Astrocyte (in vitro differentiated cells and primary cell): ENCODE data around the gene EIF5A. TPM values are rescaled to one million over a fixed set of nuclear protein-coding genes. Genes with fewer than 3 reads are reported as not detected.

Experiments
- total RNA-seq: library from RNA; stranded (reverse); gene quantifications from 2 replicates; pipeline ENCODE4 v1.2.1, GENCODE V29; 2021

The EIF5A gene
- total RNA-seq, 1 donor from 2014 or later: 915 TPM

Other genes with a start within 250 kb of the EIF5A start
- gene CLEC10A, start 227.4 kb upstream of the EIF5A start, total RNA-seq: not detected in 2 replicates
- not detected in 2 replicates for gene ASGR2, start 192.8 kb upstream of the EIF5A start, total RNA-seq
- gene ASGR1, start 128.3 kb upstream of the EIF5A start, total RNA-seq: 3.6 and 5.0 TPM in 2 replicates
- 45.6 and 48.0 TPM in 2 replicates for gene DLG4, start 87.8 kb upstream of the EIF5A start, total RNA-seq
- 354 and 399 TPM in 2 replicates for gene ACADVL, start 87.7 kb upstream of the EIF5A start, total RNA-seq
- 30.2 and 34.4 TPM in 2 replicates for gene DVL2, start 73.1 kb upstream of the EIF5A start, total RNA-seq
- gene PHF23, start 68.2 kb upstream of the EIF5A start, total RNA-seq: 78.0 and 89.5 TPM in 2 replicates
- gene GABARAP, start 65.2 kb upstream of the EIF5A start, total RNA-seq: 434 and 454 TPM in 2 replicates
- gene CTDNEP1, start 55.9 kb upstream of the EIF5A start, total RNA-seq: 102 and 103 TPM in 2 replicates
- gene ELP5, start 55.4 kb upstream of the EIF5A start, total RNA-seq: 24.9 and 25.4 TPM in 2 replicates
- 4.6 and 10.5 TPM in 2 replicates for gene CLDN7, start 45.1 kb upstream of the EIF5A start, total RNA-seq
- 0.30 TPM in 1 of 2 replicates, not detected in the other for gene SLC2A4, start 25.9 kb upstream of the EIF5A start, total RNA-seq
- 0.24 and 0.86 TPM in 2 replicates for gene YBX2, start 13.0 kb upstream of the EIF5A start, total RNA-seq
- 41.7 and 49.8 TPM in 2 replicates for gene GPS2, start 7.7 kb downstream of the EIF5A start, total RNA-seq
- gene NEURL4, start 21.7 kb downstream of the EIF5A start, total RNA-seq: 32.5 and 32.6 TPM in 2 replicates
- 14.4 and 16.0 TPM in 2 replicates for gene ACAP1, start 28.9 kb downstream of the EIF5A start, total RNA-seq
- 31.6 and 41.4 TPM in 2 replicates for gene KCTD11, start 44.5 kb downstream of the EIF5A start, total RNA-seq
- gene TMEM95, start 47.5 kb downstream of the EIF5A start, total RNA-seq: 0.30 TPM in 1 of 2 replicates, not detected in the other
- gene TNK1, start 73.5 kb downstream of the EIF5A start, total RNA-seq: 0.36 and 1.6 TPM in 2 replicates
- 65.7 and 67.6 TPM in 2 replicates for gene PLSCR3, start 86.9 kb downstream of the EIF5A start, total RNA-seq
- 45.7 and 52.9 TPM in 2 replicates for gene TMEM256, start 96.5 kb downstream of the EIF5A start, total RNA-seq
- 77.3 and 80.7 TPM in 2 replicates for gene NLGN2, start 100.2 kb downstream of the EIF5A start, total RNA-seq
- 0.23 TPM in 1 of 2 replicates, not detected in the other for gene SPEM1, start 112.7 kb downstream of the EIF5A start, total RNA-seq
- gene SPEM2, start 118.0 kb downstream of the EIF5A start, total RNA-seq: 0.14 and 0.17 TPM in 2 replicates
- 0.07 TPM in 1 of 2 replicates, not detected in the other for gene SPEM3, start 121.2 kb downstream of the EIF5A start, total RNA-seq
- 10.7 and 11.8 TPM in 2 replicates for gene TMEM102, start 127.8 kb downstream of the EIF5A start, total RNA-seq
- 22.4 and 30.7 TPM in 2 replicates for gene FGF11, start 131.9 kb downstream of the EIF5A start, total RNA-seq
- gene CHRNB1, start 137.4 kb downstream of the EIF5A start, total RNA-seq: 9.7 and 11.7 TPM in 2 replicates
- gene ZBTB4, start 172.0 kb downstream of the EIF5A start, total RNA-seq: 31.0 and 31.2 TPM in 2 replicates
- not detected in 2 replicates for gene SLC35G6, start 173.8 kb downstream of the EIF5A start, total RNA-seq
- gene POLR2A, start 176.7 kb downstream of the EIF5A start, total RNA-seq: 143 and 151 TPM in 2 replicates
- 2.4 and 3.4 TPM in 2 replicates for gene TNFSF12, start 241.4 kb downstream of the EIF5A start, total RNA-seq